Adrenal gland (tissue), 5 donors: Measurements from ENCODE around the gene DNASE2.

ENCODE experiments used
- POLR2A ChIP-seq, 2 donors: fragments of 450-650 bp; IDR thresholded peaks; one replicate each; pipeline ENCODE4 v1.6.1; 2017; ENCODE audit warnings: antibody characterized with exemption in 2 of 2, mild to moderate bottlenecking in 2 of 2, moderate library complexity in 1 of 2
- TF ChIP-seq, protein P1 (sequence below), 6 experiments: fragments of 450-650 bp in 4 of 6; fragments of 200-600 bp in 2 of 6; sonication (generic) in 1 of 6; IDR thresholded peaks; 1 replicate in 5 of 6; 2 replicates in 1 of 6; pipeline versions ENCODE4 v1.5.1 to v1.8.0; 2016 to 2021; ENCODE audit warnings: antibody characterized with exemption in 6 of 6, mild to moderate bottlenecking in 2 of 6, moderate library complexity in 1 of 6
- donor health status: DM: no; HTN: no; CAD: no.

DNA sequence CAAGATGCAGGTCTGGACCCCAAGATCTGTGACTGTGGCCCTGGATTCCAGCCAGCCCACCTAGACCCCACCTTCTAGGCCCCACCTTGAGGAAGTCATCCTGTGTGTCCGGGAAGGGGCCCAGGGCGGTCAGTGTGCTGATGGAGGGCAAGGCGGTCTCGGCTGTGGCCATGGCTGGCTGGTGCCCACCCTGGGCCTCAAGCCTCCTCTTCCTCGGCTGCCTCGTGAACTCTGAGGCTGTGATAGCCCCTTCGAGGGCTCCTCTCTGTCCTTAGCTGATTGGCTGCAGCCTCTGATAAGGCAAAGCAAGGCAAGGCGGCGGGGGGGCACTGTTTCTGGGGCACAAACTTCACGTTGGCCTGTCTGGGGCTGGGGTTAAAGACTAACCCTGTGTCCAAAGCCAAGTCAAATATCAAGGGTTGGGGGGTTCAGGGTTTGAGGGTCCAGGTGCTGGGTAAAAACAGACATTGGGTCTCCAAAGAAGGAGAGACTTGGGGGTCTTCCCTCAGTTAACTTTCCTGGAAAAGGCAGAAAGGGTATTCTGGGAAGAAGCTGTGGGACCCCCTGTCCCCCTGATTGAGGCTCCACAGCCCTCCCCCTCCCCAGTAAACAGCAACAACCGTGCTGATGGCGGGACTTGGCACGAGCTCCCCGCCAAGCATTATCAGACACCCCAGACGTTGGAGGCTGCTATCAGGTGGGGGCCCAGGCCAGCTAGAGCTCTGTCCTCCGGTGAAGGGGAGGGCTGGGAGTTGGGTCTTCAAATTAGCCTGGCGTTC is 5.9 kb upstream of the DNASE2 start, which contains the start of gene KLF1:
- no peak for TF ChIP-seq POLR2A (IDR thresholded peaks at IDR 0.05)
- TF ChIP-seq, protein P1, sequence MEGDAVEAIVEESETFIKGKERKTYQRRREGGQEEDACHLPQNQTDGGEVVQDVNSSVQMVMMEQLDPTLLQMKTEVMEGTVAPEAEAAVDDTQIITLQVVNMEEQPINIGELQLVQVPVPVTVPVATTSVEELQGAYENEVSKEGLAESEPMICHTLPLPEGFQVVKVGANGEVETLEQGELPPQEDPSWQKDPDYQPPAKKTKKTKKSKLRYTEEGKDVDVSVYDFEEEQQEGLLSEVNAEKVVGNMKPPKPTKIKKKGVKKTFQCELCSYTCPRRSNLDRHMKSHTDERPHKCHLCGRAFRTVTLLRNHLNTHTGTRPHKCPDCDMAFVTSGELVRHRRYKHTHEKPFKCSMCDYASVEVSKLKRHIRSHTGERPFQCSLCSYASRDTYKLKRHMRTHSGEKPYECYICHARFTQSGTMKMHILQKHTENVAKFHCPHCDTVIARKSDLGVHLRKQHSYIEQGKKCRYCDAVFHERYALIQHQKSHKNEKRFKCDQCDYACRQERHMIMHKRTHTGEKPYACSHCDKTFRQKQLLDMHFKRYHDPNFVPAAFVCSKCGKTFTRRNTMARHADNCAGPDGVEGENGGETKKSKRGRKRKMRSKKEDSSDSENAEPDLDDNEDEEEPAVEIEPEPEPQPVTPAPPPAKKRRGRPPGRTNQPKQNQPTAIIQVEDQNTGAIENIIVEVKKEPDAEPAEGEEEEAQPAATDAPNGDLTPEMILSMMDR (IDR thresholded peaks at IDR 0.05), result no peak
